Mesenchymal stem cell (in vitro differentiated cells and primary cell): ENCODE data around the gene SH3RF1.
"Not testable (repeated sequence)": the region's sequence is repeated elsewhere in the genome, so short reads cannot be mapped to it uniquely, and the experiment has no call there.

ENCODE experiments used
- DNase-seq: peaks from one replicate; pipeline ENCODE4 v3.0.0-alpha.2; 2013
- H2AFZ ChIP-seq: one replicate; pipeline ENCODE4 v1.6.1; 2013; ENCODE audit warnings: low read depth, mild to moderate bottlenecking, control low read depth, inconsistent platforms, low read length, moderate library complexity
- H2AK5ac ChIP-seq: 2 replicates; pipeline ENCODE4 v1.6.1; 2013; ENCODE audit warnings: low read length, moderate library complexity, mild to moderate bottlenecking, inconsistent platforms; ENCODE audit not compliant: severe bottlenecking
- H2BK120ac ChIP-seq: one replicate; pipeline ENCODE4 v1.6.1; 2013; ENCODE audit warnings: low read depth, mild to moderate bottlenecking, inconsistent platforms, low read length, moderate library complexity
- H2BK12ac ChIP-seq, 2 experiments: one replicate each; pipeline ENCODE4 v1.6.1; 2013; ENCODE audit warnings: inconsistent platforms in 2 of 2, low read length in 2 of 2, mild to moderate bottlenecking in 2 of 2, moderate library complexity in 2 of 2, control low read depth in 1 of 2
- H2BK15ac ChIP-seq: one replicate; pipeline ENCODE4 v1.6.1; 2013; ENCODE audit warnings: mild to moderate bottlenecking, low read depth, inconsistent platforms; ENCODE audit not compliant: poor library complexity, severe bottlenecking
- H2BK5ac ChIP-seq: 2 replicates; pipeline ENCODE4 v1.6.1; 2013; ENCODE audit warnings: low read depth, mild to moderate bottlenecking, low read length, control low read depth, inconsistent platforms; ENCODE audit not compliant: poor library complexity, severe bottlenecking
- H3K14ac ChIP-seq, 2 experiments: one replicate each; pipeline ENCODE4 v1.6.1; 2013; ENCODE audit warnings: inconsistent platforms in 2 of 2, low read length in 2 of 2, control low read depth in 1 of 2, mild to moderate bottlenecking in 1 of 2, moderate library complexity in 1 of 2
- H3K18ac ChIP-seq, 2 experiments: one replicate each; pipeline ENCODE4 v1.6.1; 2013; ENCODE audit warnings: inconsistent platforms in 2 of 2, low read length in 2 of 2, control low read depth in 1 of 2, low read depth in 1 of 2, mild to moderate bottlenecking in 1 of 2
- H3K23ac ChIP-seq, 2 experiments: one replicate each; pipeline ENCODE4 v1.6.1; 2013; ENCODE audit warnings: inconsistent platforms in 2 of 2, low read length in 2 of 2, mild to moderate bottlenecking in 2 of 2, moderate library complexity in 2 of 2, control low read depth in 1 of 2
- H3K27ac ChIP-seq: 2 replicates; pipeline ENCODE4 v1.5.1; 2013; ENCODE audit warnings: mild to moderate bottlenecking, moderate library complexity, low read length, control low read depth, inconsistent platforms; ENCODE audit not compliant: poor library complexity, severe bottlenecking
- H3K27me3 ChIP-seq, 2 experiments: 2 replicates each; pipeline versions ENCODE4 v1.6.1 to v1.7.0; 2013; ENCODE audit warnings: low read length in 2 of 2, mild to moderate bottlenecking in 2 of 2, moderate library complexity in 2 of 2, control low read depth in 1 of 2, inconsistent platforms in 1 of 2; ENCODE audit not compliant: control insufficient read depth in 1 of 2, insufficient read depth in 1 of 2
- H3K36me3 ChIP-seq, 2 experiments: 2 replicates each; pipeline versions ENCODE4 v1.6.1 to v1.7.0; 2013; ENCODE audit warnings: low read length in 2 of 2, control low read depth in 1 of 2, inconsistent platforms in 1 of 2, low read depth in 1 of 2, mild to moderate bottlenecking in 1 of 2; ENCODE audit not compliant: insufficient read depth in 2 of 2, control insufficient read depth in 1 of 2
- H3K4ac ChIP-seq, 2 experiments: one replicate each; pipeline ENCODE4 v1.6.1; 2013; ENCODE audit warnings: inconsistent platforms in 2 of 2, low read length in 2 of 2, mild to moderate bottlenecking in 2 of 2, moderate library complexity in 2 of 2, control low read depth in 1 of 2, low read depth in 1 of 2
- H3K4me1 ChIP-seq: 2 replicates; pipeline ENCODE4 v1.6.1; 2013; ENCODE audit warnings: low read depth, low read length, control low read depth; ENCODE audit not compliant: control insufficient read depth, insufficient read depth
- H3K4me2 ChIP-seq: 2 replicates; pipeline ENCODE4 v1.6.1; 2013; ENCODE audit warnings: low read length, mild to moderate bottlenecking, inconsistent platforms; ENCODE audit not compliant: poor library complexity, severe bottlenecking
- H3K4me3 ChIP-seq, 2 experiments: 2 replicates each; pipeline versions ENCODE4 v1.5.1 to v1.7.0; 2013; ENCODE audit warnings: low read length in 2 of 2, mild to moderate bottlenecking in 2 of 2, control low read depth in 1 of 2, low read depth in 1 of 2; ENCODE audit not compliant: insufficient read depth in 1 of 2
- H3K79me1 ChIP-seq: replicated peaks from 2 replicates; pipeline ENCODE4 v1.6.1; 2013; ENCODE audit warnings: mild to moderate bottlenecking, control low read depth, low read length, inconsistent platforms; ENCODE audit not compliant: poor library complexity, severe bottlenecking
- H3K9ac ChIP-seq: 2 replicates; pipeline ENCODE4 v1.7.0; 2013; ENCODE audit warnings: mild to moderate bottlenecking, low read length, moderate library complexity
- H3K9me3 ChIP-seq: 2 replicates; pipeline ENCODE4 v1.7.0; 2013; ENCODE audit warnings: mild to moderate bottlenecking, low read length; ENCODE audit not compliant: control insufficient read depth
- H4K8ac ChIP-seq: one replicate; pipeline ENCODE4 v1.6.1; 2013; ENCODE audit warnings: inconsistent platforms, mild to moderate bottlenecking, low read length, moderate library complexity
- H4K91ac ChIP-seq: one replicate; pipeline ENCODE4 v1.6.1; 2013; ENCODE audit warnings: mild to moderate bottlenecking, low read length, inconsistent platforms
- WGBS: methylation state at CpG from one replicate; pipeline ENCODE4 v1.1.7; 2013; ENCODE audit warnings: mixed read lengths; 5-methylcytosine and 5-hydroxymethylcytosine counted together

The SH3RF1 gene

GRCh38 chr4:169183581-169183980 is 87.2 kb downstream of the SH3RF1 start:
- H3K27me3 ChIP-seq, result no peaks in the 10 kb centered on the region
- no peak overlapping the region for H2BK15ac ChIP-seq
- WGBS, result 67% methylated on average over 1 of the region's 2 CpGs
- H3K4me1 ChIP-seq, result peaks cover 4% of the 10 kb centered on the region
- H2AK5ac ChIP-seq, result no peak overlapping the region
- no peaks in the 10 kb centered on the region for H3K9me3 ChIP-seq
- H3K4me2 ChIP-seq, result no peak overlapping the region
- H3K79me1 ChIP-seq, result peaks cover 23% of the 10 kb centered on the region
- H3K23ac ChIP-seq, result no peak overlapping the region
- peak overlapping the region in 1 of 2 experiments; percentile 49 for H2BK12ac ChIP-seq
- no peak for DNase-seq
- H3K4me3 ChIP-seq, result no peak overlapping the region
- no peak overlapping the region for H2BK5ac ChIP-seq
- H3K14ac ChIP-seq, result no peak overlapping the region
- no peak overlapping the region for H4K91ac ChIP-seq
- no peak overlapping the region for H3K18ac ChIP-seq
- no peak overlapping the region for H3K9ac ChIP-seq
- H4K8ac ChIP-seq, result no peak overlapping the region
- no peak overlapping the region for H2AFZ ChIP-seq
- H3K4ac ChIP-seq, result no peak overlapping the region
- no peak overlapping the region for H2BK120ac ChIP-seq
- peaks cover 0 to 3% of the 10 kb centered on the region in 2 experiments for H3K36me3 ChIP-seq
- H3K27ac ChIP-seq, result no peak overlapping the region

GRCh38 chr4:169179609-169180521 is 90.9 kb downstream of the SH3RF1 start:
- Histone ChIP-seq H3K79me1 (peaks cover 38% of the 10 kb centered on the region), H3K18ac (no peak overlapping the region), H2AFZ (no peak overlapping the region), H3K4me2 (peak overlapping the region; percentile 50), H2BK120ac (no peak overlapping the region), H4K8ac (no peak overlapping the region), H2BK15ac (no peak overlapping the region), H3K23ac (no peak overlapping the region), H4K91ac (no peak overlapping the region), H3K4me1 (peaks cover 2% of the 10 kb centered on the region), H3K27ac (no peak overlapping the region), H2BK12ac (no peak overlapping the region), H2BK5ac (no peak overlapping the region), H3K27me3 (no peaks in the 10 kb centered on the region), H2AK5ac (no peak overlapping the region), H3K9ac (no peak overlapping the region), H3K14ac (no peak overlapping the region), H3K36me3 (no peaks in the 10 kb centered on the region), H3K4ac (no peak overlapping the region), H3K4me3 (no peak overlapping the region), H3K9me3 (no peaks in the 10 kb centered on the region)
- peak; percentile 38 for DNase-seq
- 47% methylated on average over 9 of the region's 13 CpGs for WGBS

GRCh38 chr4:169178092-169178491 is 92.7 kb downstream of the SH3RF1 start:
- not testable (repeated sequence) for DNase-seq, H3K27ac ChIP-seq, H3K27me3 ChIP-seq, H3K36me3 ChIP-seq, H3K9me3 ChIP-seq, H2AFZ ChIP-seq, H3K4me3 ChIP-seq, H4K8ac ChIP-seq, H3K23ac ChIP-seq, H3K14ac ChIP-seq, H3K4ac ChIP-seq, H3K18ac ChIP-seq, H2BK12ac ChIP-seq, H3K4me1 ChIP-seq, H2BK120ac ChIP-seq, H2BK5ac ChIP-seq, H3K4me2 ChIP-seq, H4K91ac ChIP-seq, H2AK5ac ChIP-seq, H3K9ac ChIP-seq, H2BK15ac ChIP-seq
- peaks cover 35% of the 10 kb centered on the region for H3K79me1 ChIP-seq
- 86% methylated on average over 2 of the region's 4 CpGs for WGBS

- 81% methylated on average over 3 of the region's 3 CpGs for WGBS
- Histone ChIP-seq H4K91ac (no peak overlapping the region), H3K14ac (no peak overlapping the region), H3K18ac (no peak overlapping the region), H3K4me2 (no peak overlapping the region), H4K8ac (no peak overlapping the region), H3K23ac (no peak overlapping the region), H2BK12ac (no peak overlapping the region), H2BK15ac (no peak overlapping the region), H3K9ac (no peak overlapping the region), H3K4ac (no peak overlapping the region), H2AFZ (no peak overlapping the region), H3K4me1 (no peaks in the 10 kb centered on the region), H3K9me3 (no peaks in the 10 kb centered on the region), H3K4me3 (no peak overlapping the region), H3K27ac (no peak overlapping the region), H2AK5ac (no peak overlapping the region), H3K27me3 (no peaks in the 10 kb centered on the region), H2BK120ac (no peak overlapping the region), H3K36me3 (peaks cover 0 to 6% of the 10 kb centered on the region in 2 experiments), H2BK5ac (no peak overlapping the region), H3K79me1 (peaks cover 35% of the 10 kb centered on the region)
- no peak for DNase-seq
Measured at GRCh38 chr4:169175476-169175875, 95.3 kb downstream of the SH3RF1 start.
